PFSK-1 (cell line): ENCODE results near the gene ANGPT4.

Experiments used
- POLR2AphosphoS5 ChIP-seq: IDR thresholded peaks from 2 replicates; pipeline ENCODE4 v1.6.1; 2012; ENCODE audit warnings: low read depth, mild to moderate bottlenecking, control low read depth, low read length, moderate library complexity
- SIN3A ChIP-seq: IDR thresholded peaks from 2 replicates; pipeline ENCODE4 v1.6.1; 2012; ENCODE audit warnings: mild to moderate bottlenecking, low read length, moderate library complexity, borderline replicate concordance; ENCODE audit not compliant: insufficient read depth
- TAF1 ChIP-seq: IDR thresholded peaks from 2 replicates; pipeline ENCODE4 v1.6.1; 2012; ENCODE audit warnings: low read length, control low read depth, borderline replicate concordance; ENCODE audit not compliant: insufficient read depth

DNA sequence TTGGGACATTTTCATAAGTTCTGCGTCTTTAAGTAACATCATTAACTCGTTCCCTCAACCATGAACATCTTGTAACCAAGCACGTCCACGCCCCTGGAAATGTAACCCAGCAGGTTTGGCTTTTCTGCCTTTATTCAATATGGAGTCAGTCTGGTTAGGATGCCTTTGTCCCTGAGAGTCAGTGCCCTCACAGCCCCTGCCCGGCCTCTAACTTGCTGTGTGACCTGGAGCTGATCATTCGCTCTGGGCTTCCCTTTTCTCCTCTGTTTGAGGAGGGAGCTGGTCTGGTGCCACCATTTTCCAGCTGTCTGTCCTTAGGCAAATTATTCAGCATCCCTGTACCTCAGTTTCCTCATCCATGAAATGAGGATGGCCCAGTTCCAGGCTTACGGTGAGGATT is 26.5 kb upstream of the ANGPT4 start:
- TF ChIP-seq TAF1 (no peak), POLR2AphosphoS5 (no peak), SIN3A (no peak)
